WTC11 (cell line): ENCODE measurements around the gene CD2AP. TPM values are rescaled to one million over a fixed set of nuclear protein-coding genes. Genes with fewer than 3 reads are reported as not detected.

Experiments
- ATAC-seq: fragments of 200-7000 bp; cut with Tn5 transposase; 2 replicates; pipeline ENCODE4 v1.10.0; 2021; ENCODE audit warnings: mild to moderate bottlenecking, moderate library complexity
- CTCF ChIA-PET: fragments of 300-600 bp; sonication (Branson Sonifier 250); formaldehyde crosslinking; loops from one replicate; lab custom pipeline; 2021; ENCODE audit warnings: antibody characterized with exemption; lab: Charles Lee
- POLR2A ChIA-PET: fragments of 350-600 bp; sonication (Branson Sonifier 250); formaldehyde crosslinking; loops from one replicate; lab custom pipeline; 2021; ENCODE audit warnings: antibody characterized with exemption; lab: Charles Lee
- DNase-seq: peaks from one replicate; pipeline ENCODE4 v3.0.0; 2021; ENCODE audit warnings: low spot score
- H3K27ac Mint-ChIP-seq: 2 replicates; pipeline ENCODE4 v1.8.0; 2021; ENCODE audit warnings: mixed read lengths
- H3K27me3 Mint-ChIP-seq: 2 replicates; pipeline ENCODE4 v1.8.0; 2021; ENCODE audit warnings: low read depth, mild to moderate bottlenecking, moderate library complexity, mixed read lengths
- H3K36me3 Mint-ChIP-seq: 2 replicates; pipeline ENCODE4 v1.8.0; 2021; ENCODE audit warnings: mixed read lengths
- H3K4me1 Mint-ChIP-seq: 2 replicates; pipeline ENCODE4 v1.8.0; 2022; ENCODE audit warnings: mixed read lengths
- H3K4me3 Mint-ChIP-seq: 2 replicates; pipeline ENCODE4 v1.8.0; 2021; ENCODE audit warnings: mild to moderate bottlenecking, moderate library complexity, mixed read lengths
- H3K9me3 Mint-ChIP-seq: 2 replicates; pipeline ENCODE4 v1.8.0; 2021; ENCODE audit warnings: mixed read lengths
- GRHL2 ChIP-seq: fragments of 250-450 bp; sonication (Bioruptor Pico); IDR thresholded peaks from 2 replicates; pipeline ENCODE4 v1.8.0; 2022; ENCODE audit warnings: mild to moderate bottlenecking, moderate library complexity; ENCODE audit not compliant: insufficient replicate concordance, severe bottlenecking
- JAZF1 ChIP-seq: fragments of 250-450 bp; sonication (Bioruptor Pico); IDR thresholded peaks from 2 replicates; pipeline ENCODE4 v1.9.0; 2021; ENCODE audit warnings: moderate library complexity, mild to moderate bottlenecking, inconsistent platforms
- NFE2L1 ChIP-seq: sonication (generic); formaldehyde crosslinking; IDR thresholded peaks from 2 replicates; pipeline ENCODE4 v1.8.1; 2023; ENCODE audit warnings: missing genetic modification reagents
- NR1H2 ChIP-seq: sonication (generic); formaldehyde crosslinking; IDR thresholded peaks from 2 replicates; pipeline ENCODE4 v1.9.0; 2021; ENCODE audit warnings: mild to moderate bottlenecking, moderate library complexity, missing genetic modification reagents
- NR2C2 ChIP-seq: sonication (generic); formaldehyde crosslinking; IDR thresholded peaks from 2 replicates; pipeline ENCODE4 v1.8.0; 2022; ENCODE audit warnings: mild to moderate bottlenecking, missing genetic modification reagents
- NR3C1 ChIP-seq: sonication (generic); formaldehyde crosslinking; conservative IDR thresholded peaks from 2 replicates; pipeline ENCODE4 v1.8.1; 2023; ENCODE audit warnings: low read depth, mild to moderate bottlenecking, missing genetic modification reagents
- SMAD4 ChIP-seq: sonication (generic); formaldehyde crosslinking; IDR thresholded peaks from 2 replicates; pipeline ENCODE4 v1.8.0; 2022; ENCODE audit warnings: mild to moderate bottlenecking, missing genetic modification reagents
- TEAD1 ChIP-seq: sonication (generic); formaldehyde crosslinking; IDR thresholded peaks from 2 replicates; pipeline ENCODE4 v1.8.0; 2022; ENCODE audit warnings: mild to moderate bottlenecking, missing genetic modification reagents
- ZNF121 ChIP-seq: sonication (generic); formaldehyde crosslinking; IDR thresholded peaks from 2 replicates; pipeline ENCODE4 v1.8.0; 2023; ENCODE audit warnings: missing genetic modification reagents
- ZNF138 ChIP-seq: sonication (generic); formaldehyde crosslinking; conservative IDR thresholded peaks from 2 replicates; pipeline ENCODE4 v1.8.1; 2022; ENCODE audit warnings: mild to moderate bottlenecking, moderate library complexity, missing genetic modification reagents
- total RNA-seq: library from RNA; stranded (reverse); gene quantifications from 3 replicates; pipeline ENCODE4 v1.2.3, GENCODE V29; 2021
- TF ChIP-seq, protein P1 (sequence below): sonication (generic); formaldehyde crosslinking; IDR thresholded peaks from 2 replicates; pipeline ENCODE4 v1.8.0; 2023; ENCODE audit warnings: missing genetic modification reagents, mild to moderate bottlenecking, borderline replicate concordance
- TF ChIP-seq, protein P2 (sequence below): sonication (generic); formaldehyde crosslinking; IDR thresholded peaks from 2 replicates; pipeline ENCODE4 v1.8.0; 2023; ENCODE audit warnings: mild to moderate bottlenecking, missing genetic modification reagents
- TF ChIP-seq, protein P3 (sequence below): sonication (generic); formaldehyde crosslinking; IDR thresholded peaks from 2 replicates; pipeline ENCODE4 v1.8.0; 2022; ENCODE audit warnings: mild to moderate bottlenecking, missing genetic modification reagents
- TF ChIP-seq, protein P4 (sequence below): fragments of 250-450 bp; sonication (Bioruptor Pico); IDR thresholded peaks from 2 replicates; pipeline ENCODE4 v1.9.0; 2021; ENCODE audit warnings: mild to moderate bottlenecking
- TF ChIP-seq, protein P5 (sequence below): sonication (generic); formaldehyde crosslinking; IDR thresholded peaks from 2 replicates; pipeline ENCODE4 v1.8.1; 2023; ENCODE audit warnings: mild to moderate bottlenecking, missing genetic modification reagents
- TF ChIP-seq, protein P6 (sequence below): fragments of 250-450 bp; sonication (Bioruptor Pico); IDR thresholded peaks from 2 replicates; pipeline ENCODE4 v1.9.0; 2021; ENCODE audit warnings: moderate library complexity, mild to moderate bottlenecking, inconsistent platforms, borderline replicate concordance

Gene CD2AP
- total RNA-seq, 1 experiment from 2014 or later = 77.0 TPM

DNA sequence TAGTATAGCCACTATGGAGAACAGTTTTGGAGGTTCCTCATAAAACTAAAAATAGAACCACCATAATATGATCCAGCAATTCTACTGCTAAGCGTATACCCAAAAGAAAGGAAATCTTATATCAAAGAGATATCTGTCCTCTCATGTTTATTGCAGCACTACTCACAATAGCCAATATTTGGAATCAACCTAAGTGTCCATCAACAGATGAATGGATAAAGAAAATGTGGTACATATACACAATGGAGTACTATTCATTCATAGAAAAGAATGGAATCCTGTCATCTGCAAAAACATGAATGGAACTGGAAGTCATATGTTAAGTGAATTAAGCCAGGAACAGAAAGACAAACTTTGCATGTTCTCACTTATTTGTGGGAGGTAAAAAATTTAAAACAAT lies 5.7 kb upstream of the CD2AP start:
- ChIA-PET POLR2A (no interaction called here), CTCF (no interaction called here)
- H3K36me3 Mint-ChIP-seq = no peaks in the 10 kb centered on the region
- H3K27me3 Mint-ChIP-seq = no peaks in the 10 kb centered on the region
- no peak for ATAC-seq
- H3K4me1 Mint-ChIP-seq = peaks cover 16% of the 10 kb centered on the region
- peaks cover 4% of the 10 kb centered on the region; the same call in 1 of the 2 replicates for H3K9me3 Mint-ChIP-seq
- no peak overlapping the region; the same call in 1 of the 2 replicates for H3K27ac Mint-ChIP-seq
- DNase-seq = no peak
- TF ChIP-seq NFE2L1 (CRISPR knock-in tag) (no peak), ZNF121 (CRISPR knock-in tag) (no peak)
- no peak overlapping the region for H3K4me3 Mint-ChIP-seq

DNA sequence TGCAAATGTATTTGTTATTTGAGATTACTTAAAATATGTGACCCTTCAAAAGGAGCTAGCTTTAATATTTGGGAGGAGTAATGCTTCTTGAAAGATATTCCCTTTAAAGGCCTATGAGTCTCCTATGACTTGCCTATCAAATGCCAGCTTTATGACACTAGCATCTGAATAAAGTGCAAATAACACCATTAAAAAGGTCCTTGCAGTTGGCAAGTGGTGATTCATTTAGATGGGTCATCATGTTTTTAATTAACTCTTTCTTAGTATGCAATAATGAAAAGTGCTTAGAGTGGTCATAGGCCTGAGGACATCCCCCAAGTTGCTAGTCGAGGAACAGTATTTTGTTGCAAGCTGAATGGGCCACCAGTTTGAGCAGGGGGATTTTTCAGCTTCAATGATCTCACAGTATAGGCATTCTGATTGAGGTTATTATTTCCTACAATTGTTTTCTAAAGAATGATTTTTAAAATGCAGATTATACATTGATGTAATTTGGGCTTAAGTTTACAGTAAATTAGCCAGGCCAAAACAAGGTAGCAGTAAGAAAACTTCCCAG lies 3.7 kb upstream of the CD2AP start:
- Mint-ChIP-seq H3K4me3 (no peak overlapping the region), H3K27ac (no peak overlapping the region), H3K27me3 (no peaks in the 10 kb centered on the region), H3K36me3 (peaks cover 3% of the 10 kb centered on the region; the same call in 1 of the 2 replicates), H3K4me1 (peaks cover 16% of the 10 kb centered on the region), H3K9me3 (no peaks in the 10 kb centered on the region)
- ChIA-PET CTCF (no interaction called here), POLR2A (no interaction called here)
- no peak for DNase-seq
- ATAC-seq = no peak
- no peak for TF ChIP-seq ZNF138 (CRISPR knock-in tag)
- TF ChIP-seq, protein P1, sequence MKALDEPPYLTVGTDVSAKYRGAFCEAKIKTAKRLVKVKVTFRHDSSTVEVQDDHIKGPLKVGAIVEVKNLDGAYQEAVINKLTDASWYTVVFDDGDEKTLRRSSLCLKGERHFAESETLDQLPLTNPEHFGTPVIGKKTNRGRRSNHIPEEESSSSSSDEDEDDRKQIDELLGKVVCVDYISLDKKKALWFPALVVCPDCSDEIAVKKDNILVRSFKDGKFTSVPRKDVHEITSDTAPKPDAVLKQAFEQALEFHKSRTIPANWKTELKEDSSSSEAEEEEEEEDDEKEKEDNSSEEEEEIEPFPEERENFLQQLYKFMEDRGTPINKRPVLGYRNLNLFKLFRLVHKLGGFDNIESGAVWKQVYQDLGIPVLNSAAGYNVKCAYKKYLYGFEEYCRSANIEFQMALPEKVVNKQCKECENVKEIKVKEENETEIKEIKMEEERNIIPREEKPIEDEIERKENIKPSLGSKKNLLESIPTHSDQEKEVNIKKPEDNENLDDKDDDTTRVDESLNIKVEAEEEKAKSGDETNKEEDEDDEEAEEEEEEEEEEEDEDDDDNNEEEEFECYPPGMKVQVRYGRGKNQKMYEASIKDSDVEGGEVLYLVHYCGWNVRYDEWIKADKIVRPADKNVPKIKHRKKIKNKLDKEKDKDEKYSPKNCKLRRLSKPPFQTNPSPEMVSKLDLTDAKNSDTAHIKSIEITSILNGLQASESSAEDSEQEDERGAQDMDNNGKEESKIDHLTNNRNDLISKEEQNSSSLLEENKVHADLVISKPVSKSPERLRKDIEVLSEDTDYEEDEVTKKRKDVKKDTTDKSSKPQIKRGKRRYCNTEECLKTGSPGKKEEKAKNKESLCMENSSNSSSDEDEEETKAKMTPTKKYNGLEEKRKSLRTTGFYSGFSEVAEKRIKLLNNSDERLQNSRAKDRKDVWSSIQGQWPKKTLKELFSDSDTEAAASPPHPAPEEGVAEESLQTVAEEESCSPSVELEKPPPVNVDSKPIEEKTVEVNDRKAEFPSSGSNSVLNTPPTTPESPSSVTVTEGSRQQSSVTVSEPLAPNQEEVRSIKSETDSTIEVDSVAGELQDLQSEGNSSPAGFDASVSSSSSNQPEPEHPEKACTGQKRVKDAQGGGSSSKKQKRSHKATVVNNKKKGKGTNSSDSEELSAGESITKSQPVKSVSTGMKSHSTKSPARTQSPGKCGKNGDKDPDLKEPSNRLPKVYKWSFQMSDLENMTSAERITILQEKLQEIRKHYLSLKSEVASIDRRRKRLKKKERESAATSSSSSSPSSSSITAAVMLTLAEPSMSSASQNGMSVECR = no peak
- TF ChIP-seq, protein P2, sequence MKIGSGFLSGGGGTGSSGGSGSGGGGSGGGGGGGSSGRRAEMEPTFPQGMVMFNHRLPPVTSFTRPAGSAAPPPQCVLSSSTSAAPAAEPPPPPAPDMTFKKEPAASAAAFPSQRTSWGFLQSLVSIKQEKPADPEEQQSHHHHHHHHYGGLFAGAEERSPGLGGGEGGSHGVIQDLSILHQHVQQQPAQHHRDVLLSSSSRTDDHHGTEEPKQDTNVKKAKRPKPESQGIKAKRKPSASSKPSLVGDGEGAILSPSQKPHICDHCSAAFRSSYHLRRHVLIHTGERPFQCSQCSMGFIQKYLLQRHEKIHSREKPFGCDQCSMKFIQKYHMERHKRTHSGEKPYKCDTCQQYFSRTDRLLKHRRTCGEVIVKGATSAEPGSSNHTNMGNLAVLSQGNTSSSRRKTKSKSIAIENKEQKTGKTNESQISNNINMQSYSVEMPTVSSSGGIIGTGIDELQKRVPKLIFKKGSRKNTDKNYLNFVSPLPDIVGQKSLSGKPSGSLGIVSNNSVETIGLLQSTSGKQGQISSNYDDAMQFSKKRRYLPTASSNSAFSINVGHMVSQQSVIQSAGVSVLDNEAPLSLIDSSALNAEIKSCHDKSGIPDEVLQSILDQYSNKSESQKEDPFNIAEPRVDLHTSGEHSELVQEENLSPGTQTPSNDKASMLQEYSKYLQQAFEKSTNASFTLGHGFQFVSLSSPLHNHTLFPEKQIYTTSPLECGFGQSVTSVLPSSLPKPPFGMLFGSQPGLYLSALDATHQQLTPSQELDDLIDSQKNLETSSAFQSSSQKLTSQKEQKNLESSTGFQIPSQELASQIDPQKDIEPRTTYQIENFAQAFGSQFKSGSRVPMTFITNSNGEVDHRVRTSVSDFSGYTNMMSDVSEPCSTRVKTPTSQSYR = no peak
- TF ChIP-seq, protein P3, sequence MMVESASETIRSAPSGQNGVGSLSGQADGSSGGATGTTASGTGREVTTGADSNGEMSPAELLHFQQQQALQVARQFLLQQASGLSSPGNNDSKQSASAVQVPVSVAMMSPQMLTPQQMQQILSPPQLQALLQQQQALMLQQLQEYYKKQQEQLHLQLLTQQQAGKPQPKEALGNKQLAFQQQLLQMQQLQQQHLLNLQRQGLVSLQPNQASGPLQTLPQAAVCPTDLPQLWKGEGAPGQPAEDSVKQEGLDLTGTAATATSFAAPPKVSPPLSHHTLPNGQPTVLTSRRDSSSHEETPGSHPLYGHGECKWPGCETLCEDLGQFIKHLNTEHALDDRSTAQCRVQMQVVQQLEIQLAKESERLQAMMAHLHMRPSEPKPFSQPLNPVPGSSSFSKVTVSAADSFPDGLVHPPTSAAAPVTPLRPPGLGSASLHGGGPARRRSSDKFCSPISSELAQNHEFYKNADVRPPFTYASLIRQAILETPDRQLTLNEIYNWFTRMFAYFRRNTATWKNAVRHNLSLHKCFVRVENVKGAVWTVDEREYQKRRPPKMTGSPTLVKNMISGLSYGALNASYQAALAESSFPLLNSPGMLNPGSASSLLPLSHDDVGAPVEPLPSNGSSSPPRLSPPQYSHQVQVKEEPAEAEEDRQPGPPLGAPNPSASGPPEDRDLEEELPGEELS (CRISPR knock-in tag) = no peak
- no peak for TF ChIP-seq NR2C2 (CRISPR knock-in tag)
- no peak for TF ChIP-seq NR1H2
- no peak for TF ChIP-seq TEAD1 (CRISPR knock-in tag)
- no peak for TF ChIP-seq SMAD4
- TF ChIP-seq, protein P4, sequence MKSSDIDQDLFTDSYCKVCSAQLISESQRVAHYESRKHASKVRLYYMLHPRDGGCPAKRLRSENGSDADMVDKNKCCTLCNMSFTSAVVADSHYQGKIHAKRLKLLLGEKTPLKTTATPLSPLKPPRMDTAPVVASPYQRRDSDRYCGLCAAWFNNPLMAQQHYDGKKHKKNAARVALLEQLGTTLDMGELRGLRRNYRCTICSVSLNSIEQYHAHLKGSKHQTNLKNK (CRISPR knock-in tag) = no peak
- TF ChIP-seq GRHL2 (CRISPR knock-in tag) = no peak
- TF ChIP-seq NFE2L1 (CRISPR knock-in tag) = no peak
- no peak for TF ChIP-seq JAZF1 (CRISPR knock-in tag)
- TF ChIP-seq, protein P5, sequence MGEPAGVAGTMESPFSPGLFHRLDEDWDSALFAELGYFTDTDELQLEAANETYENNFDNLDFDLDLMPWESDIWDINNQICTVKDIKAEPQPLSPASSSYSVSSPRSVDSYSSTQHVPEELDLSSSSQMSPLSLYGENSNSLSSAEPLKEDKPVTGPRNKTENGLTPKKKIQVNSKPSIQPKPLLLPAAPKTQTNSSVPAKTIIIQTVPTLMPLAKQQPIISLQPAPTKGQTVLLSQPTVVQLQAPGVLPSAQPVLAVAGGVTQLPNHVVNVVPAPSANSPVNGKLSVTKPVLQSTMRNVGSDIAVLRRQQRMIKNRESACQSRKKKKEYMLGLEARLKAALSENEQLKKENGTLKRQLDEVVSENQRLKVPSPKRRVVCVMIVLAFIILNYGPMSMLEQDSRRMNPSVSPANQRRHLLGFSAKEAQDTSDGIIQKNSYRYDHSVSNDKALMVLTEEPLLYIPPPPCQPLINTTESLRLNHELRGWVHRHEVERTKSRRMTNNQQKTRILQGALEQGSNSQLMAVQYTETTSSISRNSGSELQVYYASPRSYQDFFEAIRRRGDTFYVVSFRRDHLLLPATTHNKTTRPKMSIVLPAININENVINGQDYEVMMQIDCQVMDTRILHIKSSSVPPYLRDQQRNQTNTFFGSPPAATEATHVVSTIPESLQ (CRISPR knock-in tag) = no peak
- TF ChIP-seq, protein P6, sequence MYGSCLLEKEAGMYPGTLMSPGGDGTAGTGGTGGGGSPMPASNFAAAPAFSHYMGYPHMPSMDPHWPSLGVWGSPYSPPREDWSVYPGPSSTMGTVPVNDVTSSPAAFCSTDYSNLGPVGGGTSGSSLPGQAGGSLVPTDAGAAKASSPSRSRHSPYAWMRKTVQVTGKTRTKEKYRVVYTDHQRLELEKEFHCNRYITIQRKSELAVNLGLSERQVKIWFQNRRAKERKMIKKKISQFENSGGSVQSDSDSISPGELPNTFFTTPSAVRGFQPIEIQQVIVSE (CRISPR knock-in tag) = no peak
- no peak for TF ChIP-seq NR3C1 (CRISPR knock-in tag)
